NCI-H1417 treated with DMSO at 0.1 percent for 48 hours (cell line): ENCODE data around the gene SLC22A23.

ENCODE experiments used
- DNase-seq: peaks from one replicate; lab custom pipeline; 2025; lab: John Stamatoyannopoulos, UW

Gene SLC22A23

DNA sequence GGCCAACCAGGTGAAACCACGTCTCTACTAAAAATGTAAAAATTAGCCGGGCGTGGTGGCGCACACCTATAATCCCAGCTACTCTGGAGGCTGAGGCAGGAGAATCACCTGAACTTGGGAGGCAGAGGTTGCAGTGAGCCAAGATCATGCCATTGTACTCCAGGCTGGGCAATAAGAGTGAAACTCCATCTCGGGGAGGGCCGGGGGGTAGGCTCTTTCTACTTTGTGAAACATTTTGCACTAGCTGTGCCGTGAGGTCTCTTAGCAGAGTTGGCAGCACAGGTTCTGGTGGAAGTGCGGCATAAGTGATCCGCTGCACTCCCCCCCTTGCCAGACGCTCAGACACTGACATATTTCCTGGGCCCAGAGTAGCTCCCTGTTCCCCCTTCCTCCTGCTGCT lies 173.6 kb downstream of the SLC22A23 start:
- DNase-seq, result no peak

DNA sequence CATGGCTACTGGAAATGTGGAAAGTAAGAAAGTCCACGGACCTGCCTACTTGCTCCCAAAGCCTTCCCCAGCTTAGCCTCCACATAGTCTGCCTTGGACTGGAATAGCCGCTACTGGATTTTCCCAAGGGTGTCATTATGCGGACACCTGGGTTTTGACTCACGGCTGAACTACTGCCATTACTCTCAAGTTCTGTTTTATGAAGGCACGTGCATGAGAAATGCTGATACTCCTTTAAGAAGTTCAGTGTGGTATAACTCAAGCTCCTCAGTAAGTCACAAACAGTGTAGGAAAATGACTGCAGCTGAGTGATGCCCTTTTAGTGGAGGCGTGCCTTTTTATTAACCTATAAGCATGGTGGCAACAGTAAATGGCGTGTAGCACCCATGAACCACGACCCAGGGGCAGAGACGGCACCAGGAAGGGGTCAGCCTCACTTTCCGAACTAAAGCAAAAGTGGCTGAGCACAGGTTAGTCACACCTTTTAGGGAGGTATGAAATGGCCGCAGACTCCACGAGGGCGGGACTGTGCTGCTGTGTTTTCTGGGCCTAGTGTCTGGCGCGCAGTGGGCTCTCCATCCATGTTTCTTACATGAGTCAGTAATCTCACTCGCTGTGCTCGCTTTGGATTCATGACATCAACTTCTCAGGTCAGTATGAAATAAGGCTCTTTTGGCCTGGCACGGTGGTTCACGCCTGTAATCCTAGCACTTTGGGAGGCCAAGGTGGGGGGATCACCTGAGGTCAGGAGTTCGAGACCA lies 174.2 kb downstream of the SLC22A23 start:
- DNase-seq, result no peak

DNA sequence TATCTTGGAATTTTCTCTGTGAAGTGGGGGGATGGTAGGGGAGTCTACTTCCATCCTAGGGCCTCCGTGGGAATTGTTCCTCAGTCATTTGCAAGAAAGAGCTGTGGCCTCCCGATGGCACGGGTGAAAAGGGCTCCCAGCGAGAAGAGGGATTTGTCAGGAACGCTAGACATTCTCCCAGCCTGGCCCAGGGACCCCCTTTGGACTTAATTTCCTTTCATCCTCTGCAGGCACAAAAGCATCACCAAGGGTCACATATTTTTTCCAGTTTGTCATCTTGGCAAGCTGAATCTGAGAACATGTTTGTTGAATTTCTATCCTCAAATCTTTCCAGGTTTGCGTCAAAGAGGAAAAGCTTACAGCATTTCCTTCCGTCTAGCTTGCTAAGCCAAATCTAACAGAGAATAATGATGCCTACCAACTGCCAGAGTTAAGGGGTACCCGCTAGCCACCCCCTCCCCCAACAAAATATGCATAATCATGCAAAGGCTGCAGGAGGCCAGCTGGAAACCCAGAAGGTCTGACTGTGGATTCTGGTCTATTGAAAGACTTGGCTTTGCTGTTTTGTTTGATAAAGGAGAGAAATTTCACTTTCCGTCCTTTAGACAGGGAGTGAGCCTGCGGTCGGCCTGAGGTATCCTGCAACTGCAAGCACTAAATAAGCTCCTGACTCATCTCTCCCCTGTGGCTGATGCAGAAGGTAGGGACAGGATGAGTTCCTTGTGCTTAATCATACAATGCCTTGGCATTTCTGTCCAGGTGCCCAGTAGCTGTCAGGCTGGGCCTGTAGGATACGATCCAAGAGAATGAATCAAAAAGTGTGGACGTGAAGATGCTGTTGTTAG lies 175.0 kb downstream of the SLC22A23 start:
- no peak for DNase-seq

DNA sequence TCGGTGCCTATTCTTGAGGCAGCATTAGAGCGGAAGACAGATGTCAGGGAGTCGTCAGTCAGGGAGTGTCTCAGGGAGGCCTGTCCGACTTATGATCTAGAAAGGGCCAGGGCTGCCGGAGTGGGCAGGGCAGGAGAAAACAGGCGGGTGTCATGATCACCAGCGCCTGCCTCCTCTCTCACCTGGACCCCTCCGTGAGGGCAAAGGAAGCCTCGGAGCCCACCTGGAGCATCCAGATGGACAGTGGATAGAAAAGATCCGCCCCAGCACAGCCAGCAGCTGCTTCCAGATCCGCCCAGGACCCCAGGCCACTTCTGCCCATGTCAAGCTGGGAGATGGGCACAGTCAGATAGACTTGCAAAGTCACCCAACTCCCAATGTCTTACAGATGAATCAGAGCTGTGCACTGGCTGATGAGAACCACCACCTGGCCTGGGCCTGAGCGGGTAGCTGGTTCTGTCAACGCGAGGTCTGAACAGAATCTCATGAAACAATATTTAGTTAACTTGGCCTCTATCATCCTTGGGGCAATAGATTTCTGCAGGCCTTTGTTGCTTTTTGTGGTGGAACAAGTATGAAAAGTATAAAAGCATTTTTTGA lies 175.9 kb downstream of the SLC22A23 start:
- no peak for DNase-seq

DNA sequence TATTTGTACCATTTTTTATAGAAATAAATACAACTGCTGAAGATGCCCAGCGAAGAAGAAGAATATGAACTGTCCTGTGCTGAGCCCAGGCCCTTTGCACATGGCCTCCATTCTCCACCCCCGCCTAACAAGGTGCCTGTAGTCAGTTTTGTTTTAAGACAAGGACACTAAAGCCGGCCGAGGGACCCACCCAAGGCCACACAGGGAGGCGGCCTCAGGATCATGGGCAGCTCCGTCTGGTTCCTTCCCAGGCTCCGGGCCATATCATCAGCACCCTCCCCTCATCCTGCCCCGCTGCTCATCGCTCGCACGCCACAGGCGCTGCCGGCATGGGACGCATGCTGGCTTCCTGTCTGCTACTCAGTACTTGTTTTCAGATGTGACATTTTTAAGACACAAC lies 176.8 kb downstream of the SLC22A23 start:
- DNase-seq, result no peak

DNA sequence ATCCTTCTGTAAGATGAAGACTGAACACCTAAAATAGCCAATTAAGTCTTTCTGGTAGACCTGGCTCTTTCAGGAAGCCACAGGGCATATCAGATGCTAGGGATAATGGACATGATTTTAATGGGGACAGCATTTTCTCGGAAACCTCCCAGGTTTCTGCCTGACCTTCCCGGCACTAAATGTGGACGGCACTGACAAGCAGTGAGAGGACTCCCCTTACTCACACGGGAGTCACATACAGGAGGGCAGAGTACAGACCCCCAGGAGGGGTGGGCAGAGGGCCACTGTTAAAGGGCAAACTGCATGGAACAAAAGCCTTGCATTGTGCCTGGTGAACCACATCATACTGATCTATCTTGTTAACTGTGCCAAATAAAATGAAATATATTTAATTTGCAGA lies 178.2 kb downstream of the SLC22A23 start:
- DNase-seq, result no peak

DNA sequence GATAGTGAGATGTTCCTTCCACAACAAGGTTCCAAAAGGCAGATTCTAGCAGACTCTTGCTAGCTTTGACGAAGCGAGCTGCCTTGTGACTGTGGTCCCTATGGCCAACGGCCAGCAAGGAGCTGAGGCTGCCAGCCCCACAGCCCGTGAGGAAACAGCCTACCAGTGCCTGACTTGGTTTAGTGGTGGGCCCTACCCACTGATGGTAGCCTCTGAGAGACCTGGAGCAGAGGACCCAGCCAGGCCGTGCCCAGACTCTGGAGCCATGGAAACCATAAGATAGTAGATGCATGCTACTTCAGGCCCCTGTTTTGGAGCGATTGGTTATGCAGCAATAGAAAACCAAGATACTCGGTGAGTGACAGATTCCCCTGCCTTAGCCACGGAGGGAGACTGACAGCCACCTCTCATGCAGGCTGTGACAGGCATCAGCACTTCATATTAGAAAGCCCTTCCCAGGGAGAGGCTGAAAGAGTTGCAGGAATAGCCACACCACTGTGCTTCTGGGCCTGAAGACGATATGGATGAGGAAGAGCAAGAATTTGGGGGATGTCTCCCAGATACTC lies 178.9 kb downstream of the SLC22A23 start:
- DNase-seq, result no peak

DNA sequence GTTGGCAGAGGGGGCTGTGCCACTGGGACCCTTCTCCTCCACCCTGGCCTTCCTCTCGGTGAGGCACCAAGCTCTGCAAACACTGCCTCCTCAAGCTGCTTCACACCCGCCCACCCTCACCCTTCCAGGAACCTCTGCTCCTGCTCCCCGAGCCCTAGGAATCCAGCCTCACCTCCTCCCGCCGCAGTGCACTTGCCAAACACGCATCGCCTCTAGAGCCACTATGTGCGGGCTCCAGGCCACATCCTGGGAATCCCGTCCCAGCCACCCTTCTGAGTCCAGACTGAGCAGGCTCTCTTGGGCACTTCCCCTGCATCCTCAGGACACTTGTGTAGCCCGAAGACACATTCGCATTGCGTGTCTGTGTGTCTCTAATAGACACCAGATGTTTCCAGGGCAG lies 179.6 kb downstream of the SLC22A23 start:
- DNase-seq, result no peak

DNA sequence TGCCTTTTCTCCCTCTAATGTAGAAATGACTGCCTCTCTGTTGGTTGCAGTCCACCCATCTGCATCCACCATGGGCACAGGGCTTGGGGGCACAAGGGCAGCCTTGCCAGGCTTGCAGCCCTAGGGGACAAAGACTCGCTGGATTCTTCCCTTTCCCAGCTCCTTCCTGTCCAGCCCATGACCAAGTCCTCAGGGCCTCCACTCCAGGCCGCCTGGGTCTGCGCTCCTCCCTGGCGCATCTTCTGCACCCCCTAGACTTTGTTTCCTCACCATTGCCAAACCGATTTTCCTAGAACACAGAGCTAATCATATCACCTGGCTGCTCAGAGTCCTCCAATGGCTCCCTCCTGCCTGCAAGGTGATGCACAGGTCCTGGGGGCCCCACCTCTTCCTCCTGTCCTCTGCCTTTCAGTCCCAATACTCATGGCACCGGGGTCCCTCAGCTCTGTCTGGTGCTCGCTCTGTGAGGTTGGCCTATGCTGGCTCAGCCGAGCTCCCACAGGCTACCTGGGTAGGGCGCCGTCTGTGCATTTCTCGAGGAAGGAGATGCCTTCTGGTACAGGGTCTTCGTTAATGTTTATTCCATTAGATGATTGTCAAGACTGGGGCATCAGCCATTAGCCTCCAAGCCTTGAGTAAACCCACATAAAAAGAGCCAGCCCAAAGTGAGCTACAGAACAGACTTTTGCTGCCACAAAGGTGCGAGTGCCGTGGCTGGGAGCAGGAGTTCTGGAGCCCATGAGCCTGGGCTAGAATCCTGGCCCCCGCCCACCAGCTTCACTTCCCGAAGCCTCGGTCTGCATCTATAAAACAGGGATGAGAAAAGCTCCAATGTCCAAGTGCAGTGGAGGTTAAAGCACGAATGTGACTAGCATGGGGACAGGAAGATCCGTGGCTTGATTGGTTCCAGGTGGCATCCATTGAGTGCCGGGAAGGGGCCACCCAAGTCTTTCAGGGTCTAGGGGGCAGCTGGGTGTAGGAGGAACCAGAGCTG lies 180.4 kb downstream of the SLC22A23 start:
- no peak for DNase-seq

DNA sequence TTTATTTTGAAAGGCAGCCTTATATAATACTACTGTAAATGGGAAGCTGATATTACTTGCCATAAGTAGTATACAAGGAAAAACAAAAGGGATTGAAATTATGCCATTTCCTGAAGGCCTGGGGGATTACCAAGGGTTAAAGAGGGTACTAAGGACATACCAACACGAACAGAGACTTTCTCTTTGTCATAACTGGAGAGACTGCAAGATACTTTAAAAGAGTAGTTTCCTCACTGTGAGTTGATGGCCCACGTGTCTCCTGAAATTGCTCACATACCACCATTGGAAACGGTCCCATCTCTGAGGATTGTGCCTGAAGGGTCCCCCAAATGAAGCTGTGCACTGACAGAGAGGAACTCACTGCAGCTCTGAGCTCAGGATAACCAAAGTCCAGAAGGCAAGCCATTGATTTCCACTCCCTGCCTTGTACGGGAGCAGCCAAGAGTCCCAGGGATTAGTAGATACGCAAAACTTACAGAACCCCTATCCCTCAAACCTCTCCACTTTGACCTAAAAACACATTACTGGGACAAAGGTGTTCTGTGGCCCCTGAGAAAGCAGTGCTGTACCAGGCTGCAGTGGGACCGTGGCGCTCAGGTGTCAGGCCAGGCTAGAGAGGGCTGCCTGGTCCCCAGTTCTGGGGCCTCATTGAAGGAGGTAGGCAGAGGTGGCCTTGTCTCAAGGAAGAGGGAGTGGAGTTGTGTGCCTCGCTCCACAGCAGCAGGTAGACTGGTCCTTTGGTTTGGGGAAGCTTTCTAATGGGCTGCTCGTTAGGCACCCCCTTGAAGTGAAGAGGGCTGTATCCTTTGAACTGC lies 182.9 kb downstream of the SLC22A23 start:
- DNase-seq, result no peak

DNA sequence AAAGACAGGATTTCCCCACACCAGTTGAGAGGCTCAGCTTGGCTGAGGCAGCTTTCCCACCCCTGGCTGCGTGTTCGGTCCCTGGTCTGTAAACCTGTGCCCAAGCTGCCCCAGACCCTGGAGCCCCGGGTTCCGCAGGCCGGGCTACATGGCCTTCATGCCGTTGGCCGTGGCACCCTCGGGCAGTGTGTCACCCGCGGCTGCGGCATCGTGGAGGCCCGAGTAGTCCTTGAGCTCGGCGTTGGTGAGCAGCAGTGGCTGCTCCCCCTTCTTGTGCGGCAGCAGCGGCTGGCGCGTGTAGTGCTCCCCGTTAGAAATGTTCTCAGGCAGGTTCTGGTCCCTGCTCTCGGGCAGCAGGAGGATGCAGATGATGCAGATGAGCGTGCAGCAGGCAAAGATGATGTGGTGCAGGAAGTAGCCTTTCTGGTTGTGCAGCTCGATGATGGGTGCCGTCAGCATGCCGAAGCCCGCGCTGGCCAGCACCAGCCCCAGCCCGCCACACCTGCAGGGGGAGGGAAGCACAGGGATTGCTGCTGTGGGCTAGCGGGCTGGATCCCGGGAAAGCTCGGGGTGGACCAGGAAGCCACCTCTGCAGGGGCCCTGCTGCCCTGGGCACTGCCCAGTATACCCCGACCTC lies 183.8 kb downstream of the SLC22A23 start:
- no peak for DNase-seq

DNA sequence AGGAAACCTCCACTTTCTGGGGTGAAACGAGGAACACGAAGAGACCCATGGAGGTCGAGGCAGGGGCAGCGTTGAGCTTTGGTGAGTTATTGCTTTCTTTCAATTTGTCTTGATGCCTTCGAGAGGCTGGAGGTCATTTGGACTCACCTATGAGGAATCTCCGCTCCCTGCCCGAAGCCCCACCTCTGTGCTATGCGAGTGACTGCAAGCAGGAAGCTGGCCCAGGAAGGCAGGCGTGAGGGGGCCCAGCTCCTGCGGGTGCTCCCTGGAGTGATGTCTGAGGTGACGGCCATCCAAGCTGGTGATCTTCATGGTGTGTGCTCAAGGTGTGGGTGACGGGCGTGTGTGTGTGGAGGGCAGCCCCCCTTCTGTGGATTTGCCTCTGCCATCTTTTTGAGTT lies 185.1 kb downstream of the SLC22A23 start:
- no peak for DNase-seq

DNA sequence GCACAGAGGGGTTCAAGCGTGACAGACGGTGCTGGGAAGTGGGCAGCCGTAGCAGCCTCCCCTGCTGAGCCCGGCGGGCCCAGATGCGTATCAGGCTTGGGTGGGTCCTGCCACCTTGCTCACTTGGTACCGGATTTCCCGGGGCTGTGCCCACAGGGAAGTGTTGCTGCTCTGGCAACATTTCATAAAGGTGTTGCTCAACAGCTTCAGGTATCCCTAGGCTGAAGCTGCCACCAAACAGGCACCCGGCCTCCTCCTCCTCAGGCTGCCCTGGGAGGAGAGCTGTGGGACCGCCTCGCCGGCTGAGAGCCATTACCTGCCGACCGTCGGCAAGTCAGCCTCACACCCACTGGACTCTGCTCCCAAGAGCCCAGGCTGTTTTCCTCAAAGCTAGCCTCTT lies 186.6 kb downstream of the SLC22A23 start:
- DNase-seq, result no peak

DNA sequence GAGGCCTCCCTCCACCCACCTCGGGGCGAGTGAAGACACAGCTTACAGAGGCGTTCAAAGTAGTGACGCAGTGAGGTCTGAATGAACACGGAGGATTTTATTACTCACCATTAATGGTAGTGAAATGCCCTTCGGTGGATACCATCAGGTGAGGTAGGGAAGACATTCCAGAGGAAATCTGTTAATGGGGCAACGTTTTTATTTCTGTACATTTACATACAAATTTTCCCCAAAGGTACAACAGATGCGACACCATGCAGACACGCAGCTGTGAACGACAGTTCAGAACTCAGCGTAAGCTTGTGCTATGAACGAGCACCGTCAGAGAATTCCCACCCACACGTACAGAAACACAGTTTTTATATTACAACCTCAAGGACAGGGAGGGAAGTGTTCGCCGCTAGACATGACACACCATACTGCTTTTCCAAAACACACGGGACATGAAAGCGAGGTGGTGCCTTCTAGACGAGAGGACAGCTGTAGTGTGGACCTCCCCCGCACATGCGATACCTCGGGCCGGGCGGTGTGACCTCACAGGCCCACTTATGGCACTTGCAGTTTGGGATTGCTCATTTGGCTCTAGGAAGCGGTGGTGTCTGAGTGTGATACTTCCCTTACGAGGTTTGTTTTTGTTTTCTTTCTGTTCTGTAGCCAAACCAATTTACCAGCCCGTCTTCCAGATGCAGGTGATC lies 187.4 kb downstream of the SLC22A23 start:
- no peak for DNase-seq

DNA sequence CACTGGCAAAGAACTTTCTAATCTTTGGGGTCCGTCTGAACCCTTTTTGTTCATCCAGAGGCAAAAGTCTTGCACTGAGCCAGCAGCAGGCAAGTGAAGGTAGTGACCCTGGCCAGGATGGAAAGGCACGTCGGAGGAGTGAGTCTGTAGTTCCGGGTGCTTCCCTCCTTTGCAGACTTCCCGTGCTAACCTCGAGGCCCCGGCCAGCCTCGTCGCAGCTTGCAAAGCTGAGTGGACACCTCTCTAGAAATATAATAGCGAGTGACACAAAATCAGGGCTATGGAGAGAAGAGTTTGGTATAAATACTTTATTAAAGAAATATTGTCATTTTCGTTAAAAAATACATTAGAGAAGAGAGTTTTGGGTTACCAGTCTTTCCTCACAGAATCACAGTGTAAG lies 188.2 kb downstream of the SLC22A23 start:
- no peak for DNase-seq

DNA sequence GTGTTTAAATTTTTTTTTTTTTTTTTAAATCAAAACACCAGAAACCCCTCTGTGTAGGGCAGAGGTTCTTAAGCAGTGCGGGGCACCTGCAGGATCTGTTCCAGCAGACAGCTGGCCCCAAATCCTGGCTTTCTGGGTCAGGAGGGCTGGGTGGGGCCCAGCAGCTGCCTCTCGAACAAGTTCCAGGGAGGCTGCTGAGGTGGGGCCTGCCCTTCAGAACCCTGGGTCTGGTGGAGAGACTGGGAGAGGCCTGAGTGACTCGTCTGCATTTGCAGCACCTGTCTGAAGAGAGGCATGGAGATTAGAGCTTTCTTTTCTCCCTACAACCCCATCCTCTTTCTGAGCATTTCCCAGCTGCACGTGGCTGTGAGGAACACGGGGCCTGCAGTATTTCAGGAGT lies 189.7 kb downstream of the SLC22A23 start:
- DNase-seq, result no peak

DNA sequence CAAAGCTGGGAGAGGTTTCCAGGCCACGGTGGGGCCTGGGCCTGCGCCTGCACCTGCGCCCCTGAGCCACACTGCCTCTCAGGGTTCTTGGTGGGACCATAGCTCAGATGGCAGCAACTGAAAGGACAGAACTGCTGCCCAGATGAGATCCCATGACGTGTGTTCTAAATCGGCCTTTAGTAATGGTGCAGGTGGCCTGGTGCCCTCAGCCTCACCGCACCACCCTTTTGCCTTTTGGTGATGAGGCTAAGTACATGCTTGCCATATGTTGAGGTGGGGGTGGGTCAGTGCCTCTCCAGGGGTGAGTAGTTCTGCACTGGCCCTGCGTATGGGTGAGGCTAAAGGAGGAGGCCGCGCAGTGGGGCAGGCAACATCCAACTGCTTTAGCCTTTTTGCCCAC lies 190.7 kb downstream of the SLC22A23 start:
- no peak for DNase-seq

DNA sequence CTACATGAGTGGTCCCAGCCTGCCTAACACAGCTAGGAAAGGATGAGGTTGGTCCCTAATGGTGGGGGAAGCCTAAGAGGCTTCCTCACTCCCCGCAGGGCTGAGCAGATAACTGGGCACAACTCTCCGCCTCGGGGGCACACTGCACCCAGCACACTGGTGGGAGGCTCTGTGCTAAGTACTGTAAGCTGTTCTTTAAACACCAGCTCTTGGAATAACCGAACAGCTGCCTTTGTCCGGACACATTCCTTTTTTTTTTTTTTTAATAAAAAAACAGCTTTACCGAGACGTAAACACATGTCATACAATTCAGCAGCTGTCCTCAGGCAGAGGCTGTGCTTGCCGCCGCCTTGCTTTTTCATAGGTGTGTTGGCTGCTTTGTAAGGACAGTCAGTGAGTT lies 191.2 kb downstream of the SLC22A23 start:
- no peak for DNase-seq

DNA sequence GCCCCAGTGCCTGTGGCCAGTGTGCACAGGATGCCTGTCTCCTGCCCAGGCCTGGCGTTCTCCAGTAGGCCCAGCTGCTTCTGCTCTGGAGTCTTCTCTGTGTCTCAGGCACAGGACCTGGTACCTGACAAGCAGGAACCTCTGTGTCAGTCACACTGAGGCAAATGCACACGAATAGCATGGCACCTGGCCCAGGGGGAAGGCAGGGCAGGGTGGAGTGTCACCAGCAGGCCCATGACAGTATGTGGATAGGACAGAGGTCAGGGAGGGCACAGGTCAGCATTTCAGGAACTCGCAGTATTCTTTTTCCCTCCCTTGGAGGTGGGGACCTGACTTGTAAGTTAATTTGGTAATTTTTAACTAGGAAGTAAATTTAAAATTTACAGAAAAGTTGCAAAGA lies 192.5 kb downstream of the SLC22A23 start:
- DNase-seq, result no peak

DNA sequence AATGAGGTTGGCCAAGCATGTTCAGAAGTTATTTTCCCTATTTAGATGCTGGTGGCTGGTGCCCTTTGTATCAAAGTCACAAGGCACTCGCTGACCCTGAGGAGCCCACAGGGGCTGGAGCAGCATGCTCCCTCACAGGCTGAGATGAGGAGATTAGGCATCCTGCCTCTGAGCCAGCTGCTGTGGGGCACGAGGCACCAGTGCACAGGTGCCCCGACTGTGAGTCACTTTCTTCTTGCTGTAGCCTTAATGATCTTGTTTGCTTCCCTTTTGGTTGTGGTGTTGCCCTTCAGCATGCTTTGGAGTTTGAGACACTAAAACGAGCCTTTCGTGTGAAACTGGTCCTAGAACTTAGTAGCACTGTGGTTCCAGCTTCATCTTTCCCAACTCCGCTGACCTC lies 193.8 kb downstream of the SLC22A23 start:
- DNase-seq, result no peak
